Measurements from ENCODE around the gene LACTBL1. TPM values are rescaled to one million over a fixed set of nuclear protein-coding genes. Genes with fewer than 3 reads are reported as not detected.

The LACTBL1 gene
- total RNA-seq, 5 donors from 2014 or later (not counting 1 experiment from before 2014, with no cell fraction given), result not detected

DNA sequence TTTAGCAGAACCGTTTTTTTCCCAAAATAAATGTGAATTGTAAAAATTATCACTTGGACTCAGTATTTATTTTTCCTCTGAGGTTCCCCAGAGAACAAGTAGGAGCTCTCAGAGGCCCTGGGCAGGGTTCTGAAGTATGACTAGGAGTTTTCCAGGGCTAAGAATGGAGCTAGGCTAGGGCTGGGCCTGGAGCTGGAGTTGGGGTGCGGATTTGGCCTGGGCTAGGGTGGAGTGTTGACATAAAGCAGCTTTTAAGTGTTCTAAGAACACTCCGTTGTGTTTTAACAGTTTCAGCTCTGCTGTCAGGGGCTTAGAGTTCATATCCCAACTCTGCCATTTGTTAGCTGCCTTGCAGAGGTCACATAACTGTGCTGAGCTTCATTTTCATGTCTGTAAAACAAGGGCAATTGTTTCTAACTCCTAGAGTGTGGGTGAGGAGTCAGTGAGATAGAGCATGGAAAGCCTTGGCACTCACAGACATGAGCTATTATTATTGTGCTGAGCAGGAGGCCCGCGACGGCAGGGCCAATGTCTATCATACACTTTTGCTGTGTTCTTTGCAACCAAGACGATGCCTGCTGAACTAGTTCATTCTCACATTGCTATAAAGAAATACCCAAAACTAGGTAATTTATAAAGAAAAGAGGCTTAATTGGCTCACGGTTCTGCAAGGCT is 51.1 kb downstream of the LACTBL1 start:
- Mint-ChIP-seq H3K36me3 (no peaks in the 10 kb centered on the region), H3K4me3 (no peak overlapping the region), H3K27me3 (peaks cover 17 to 18% of the 10 kb centered on the region in 2 donors), H3K27ac (no peak overlapping the region), H3K9me3 (no peaks in the 10 kb centered on the region), H3K4me1 (no peaks in the 10 kb centered on the region)
- Histone ChIP-seq H3K4me3 (ENCODE audit: control insufficient read depth in 1 of 2, extremely low read depth in 1 of 2, low read length in 1 of 2) (no peak overlapping the region), H3K27ac (ENCODE audit: low read length) (no peak overlapping the region), H3K9me3 (no peaks in the 10 kb centered on the region), H3K27me3 (replicated peaks in 1 of 2; ENCODE audit: control insufficient read depth in 2 of 2, extremely low read depth in 1 of 2, insufficient read depth in 2 of 2, low read length in 1 of 2) (peaks cover 0 to 26% of the 10 kb centered on the region in 2 experiments), H3K4me1 (ENCODE audit: control insufficient read depth in 1 of 2, extremely low read depth in 1 of 2, insufficient read depth in 2 of 2, low read length in 2 of 2) (no peaks in the 10 kb centered on the region), H3K36me3 (ENCODE audit: control insufficient read depth in 2 of 2, extremely low read depth in 1 of 2, insufficient read depth in 1 of 2, low read length in 1 of 2) (no peaks in the 10 kb centered on the region)
- DNase-seq, result no peak
- ChIA-PET CTCF (no interaction called here), POLR2A (no interaction called here)
- 67% methylated on average over 3 of the region's 8 CpGs for WGBS (ENCODE audit: insufficient coverage)
- no peak for ATAC-seq (replicated peaks in 1 of 4)

DNA sequence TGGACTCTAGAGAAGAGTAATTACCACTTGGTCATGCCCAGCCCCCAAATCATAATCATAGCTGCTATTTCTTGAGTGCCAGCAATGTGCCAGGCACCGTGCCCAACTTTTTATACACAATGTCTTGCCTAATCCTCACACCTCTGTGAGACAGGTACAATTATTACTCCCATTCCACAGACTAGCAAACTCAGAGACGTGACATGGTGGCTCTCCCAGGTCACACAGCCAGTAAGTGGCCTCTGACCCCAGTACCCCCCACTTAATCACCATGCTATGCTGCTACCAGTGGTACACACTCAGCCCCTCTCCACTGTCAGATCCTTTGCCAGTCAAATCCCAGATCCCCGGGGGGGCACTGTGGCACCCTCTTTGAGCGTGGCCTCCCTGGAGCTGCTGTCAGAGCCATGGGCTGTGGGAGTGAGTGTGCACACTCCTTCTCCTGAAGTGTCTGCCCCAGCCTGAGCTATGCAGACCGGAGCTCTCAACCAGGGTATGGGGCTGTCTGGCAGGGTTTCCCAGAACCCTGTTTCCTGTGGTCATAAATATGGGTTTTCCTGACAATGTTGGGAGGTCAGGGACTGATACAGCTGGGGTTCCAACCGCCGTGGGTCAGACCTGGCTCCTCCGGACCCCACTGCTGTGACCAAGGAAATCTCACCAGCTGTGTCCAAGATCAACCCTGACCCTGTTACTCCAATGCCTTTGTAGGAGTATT is 51.8 kb downstream of the LACTBL1 start:
- Histone ChIP-seq H3K27ac (ENCODE audit: low read length) (no peak overlapping the region), H3K4me1 (ENCODE audit: control insufficient read depth in 1 of 2, extremely low read depth in 1 of 2, insufficient read depth in 2 of 2, low read length in 2 of 2) (no peaks in the 10 kb centered on the region), H3K4me3 (ENCODE audit: control insufficient read depth in 1 of 2, extremely low read depth in 1 of 2, low read length in 1 of 2) (no peak overlapping the region), H3K36me3 (ENCODE audit: control insufficient read depth in 2 of 2, extremely low read depth in 1 of 2, insufficient read depth in 1 of 2, low read length in 1 of 2) (no peaks in the 10 kb centered on the region), H3K9me3 (no peaks in the 10 kb centered on the region), H3K27me3 (replicated peaks in 1 of 2; ENCODE audit: control insufficient read depth in 2 of 2, extremely low read depth in 1 of 2, insufficient read depth in 2 of 2, low read length in 1 of 2) (peaks cover 0 to 28% of the 10 kb centered on the region in 2 experiments)
- ChIA-PET CTCF (no interaction called here), POLR2A (no interaction called here)
- H3K4me1 Mint-ChIP-seq, result no peaks in the 10 kb centered on the region
- H3K27me3 Mint-ChIP-seq, result peaks cover 17 to 19% of the 10 kb centered on the region in 2 donors
- H3K36me3 Mint-ChIP-seq, result no peaks in the 10 kb centered on the region
- no peak for ATAC-seq (replicated peaks in 1 of 4)
- 51% methylated on average over 5 of the region's 8 CpGs for WGBS (ENCODE audit: insufficient coverage)
- no peak overlapping the region for H3K27ac Mint-ChIP-seq
- no peak for DNase-seq
- H3K4me3 Mint-ChIP-seq, result no peak overlapping the region
- no peaks in the 10 kb centered on the region for H3K9me3 Mint-ChIP-seq

DNA sequence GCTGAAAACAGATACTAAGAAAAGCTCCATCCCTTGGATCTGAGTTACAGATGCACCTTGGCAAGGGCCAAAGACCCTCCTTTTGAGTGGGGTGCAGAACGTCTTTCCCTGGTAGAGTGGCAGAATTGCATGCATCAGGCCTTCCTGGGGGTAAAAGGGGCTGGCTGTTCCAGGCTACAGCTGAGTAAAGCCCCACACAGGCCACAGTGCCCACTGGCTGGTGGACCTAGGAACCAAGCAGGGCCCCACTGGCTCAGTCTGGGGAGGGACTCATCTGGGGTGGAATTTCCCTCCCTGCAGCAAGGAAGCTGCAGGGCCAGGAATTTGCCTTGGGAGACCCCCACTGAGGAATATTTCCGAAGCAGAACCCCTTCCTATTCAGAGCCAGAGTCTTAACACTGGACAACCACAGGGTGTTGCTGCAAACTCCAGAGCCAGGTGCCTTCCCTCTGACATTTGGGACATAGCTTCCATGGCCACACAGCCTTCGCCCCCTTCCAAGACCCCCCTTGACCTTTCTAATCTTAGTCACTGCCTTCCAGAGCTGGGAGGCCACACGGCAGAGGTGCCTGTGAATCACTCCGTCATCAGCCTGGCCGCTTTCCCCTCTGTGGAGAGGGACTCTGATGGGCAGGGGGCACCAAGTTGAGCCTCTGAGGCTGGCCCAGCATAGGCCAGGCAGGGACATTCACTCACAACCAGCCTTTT is 52.5 kb downstream of the LACTBL1 start:
- Histone ChIP-seq H3K4me3 (ENCODE audit: control insufficient read depth in 1 of 2, extremely low read depth in 1 of 2, low read length in 1 of 2) (no peak overlapping the region), H3K27ac (ENCODE audit: low read length) (no peak overlapping the region), H3K4me1 (ENCODE audit: control insufficient read depth in 1 of 2, extremely low read depth in 1 of 2, insufficient read depth in 2 of 2, low read length in 2 of 2) (no peaks in the 10 kb centered on the region), H3K27me3 (replicated peaks in 1 of 2; ENCODE audit: control insufficient read depth in 2 of 2, extremely low read depth in 1 of 2, insufficient read depth in 2 of 2, low read length in 1 of 2) (peaks cover 0 to 35% of the 10 kb centered on the region in 2 experiments), H3K36me3 (ENCODE audit: control insufficient read depth in 2 of 2, extremely low read depth in 1 of 2, insufficient read depth in 1 of 2, low read length in 1 of 2) (no peaks in the 10 kb centered on the region), H3K9me3 (no peaks in the 10 kb centered on the region)
- H3K9me3 Mint-ChIP-seq, result no peaks in the 10 kb centered on the region
- ChIA-PET POLR2A (no interaction called here), CTCF (no interaction called here)
- DNase-seq (no peak), ATAC-seq (replicated peaks in 1 of 4) (no peak)
- H3K36me3 Mint-ChIP-seq, result no peaks in the 10 kb centered on the region
- H3K4me3 Mint-ChIP-seq, result no peak overlapping the region
- H3K27me3 Mint-ChIP-seq, result peaks cover 16 to 25% of the 10 kb centered on the region in 2 donors
- no peaks in the 10 kb centered on the region for H3K4me1 Mint-ChIP-seq
- H3K27ac Mint-ChIP-seq, result no peak overlapping the region
- 78% methylated on average over 4 of the region's 6 CpGs for WGBS (ENCODE audit: insufficient coverage)

- Histone ChIP-seq H3K9me3 (no peaks in the 10 kb centered on the region), H3K36me3 (ENCODE audit: control insufficient read depth in 2 of 2, extremely low read depth in 1 of 2, insufficient read depth in 1 of 2, low read length in 1 of 2) (no peaks in the 10 kb centered on the region), H3K4me1 (ENCODE audit: control insufficient read depth in 1 of 2, extremely low read depth in 1 of 2, insufficient read depth in 2 of 2, low read length in 2 of 2) (no peaks in the 10 kb centered on the region), H3K27ac (ENCODE audit: low read length) (no peak overlapping the region), H3K4me3 (ENCODE audit: control insufficient read depth in 1 of 2, extremely low read depth in 1 of 2, low read length in 1 of 2) (no peak overlapping the region), H3K27me3 (replicated peaks in 1 of 2; ENCODE audit: control insufficient read depth in 2 of 2, extremely low read depth in 1 of 2, insufficient read depth in 2 of 2, low read length in 1 of 2) (peaks cover 0 to 31% of the 10 kb centered on the region in 2 experiments)
- no peaks in the 10 kb centered on the region for H3K4me1 Mint-ChIP-seq
- H3K4me3 Mint-ChIP-seq, result no peak overlapping the region
- H3K36me3 Mint-ChIP-seq, result no peaks in the 10 kb centered on the region
- CTCF ChIA-PET, result no interaction called here
- POLR2A ChIA-PET, result no interaction called here
- H3K27me3 Mint-ChIP-seq, result peaks cover 13 to 24% of the 10 kb centered on the region in 2 donors
- 63% methylated on average over 2 of the region's 8 CpGs for WGBS (ENCODE audit: insufficient coverage)
- H3K9me3 Mint-ChIP-seq, result no peaks in the 10 kb centered on the region
- no peak for DNase-seq
- no peak for ATAC-seq (replicated peaks in 1 of 4)
- no peak overlapping the region for H3K27ac Mint-ChIP-seq
Observed at GRCh38 chr1:22919341-22920025, 53.2 kb downstream of the LACTBL1 start.

GRCh38 chr1:22918644-22919043 is 54.0 kb downstream of the LACTBL1 start:
- no peaks in the 10 kb centered on the region for H3K9me3 ChIP-seq
- no peaks in the 10 kb centered on the region for H3K36me3 ChIP-seq (ENCODE audit: control insufficient read depth in 2 of 2, extremely low read depth in 1 of 2, insufficient read depth in 1 of 2, low read length in 1 of 2)
- no peak overlapping the region for H3K4me3 Mint-ChIP-seq
- no peak overlapping the region for H3K4me3 ChIP-seq (ENCODE audit: control insufficient read depth in 1 of 2, extremely low read depth in 1 of 2, low read length in 1 of 2)
- peaks cover 0 to 26% of the 10 kb centered on the region in 2 experiments for H3K27me3 ChIP-seq (replicated peaks in 1 of 2; ENCODE audit: control insufficient read depth in 2 of 2, extremely low read depth in 1 of 2, insufficient read depth in 2 of 2, low read length in 1 of 2)
- ChIA-PET CTCF (no interaction called here), POLR2A (no interaction called here)
- H3K9me3 Mint-ChIP-seq, result no peaks in the 10 kb centered on the region
- ATAC-seq (replicated peaks in 1 of 4) (no peak), DNase-seq (no peak)
- no peaks in the 10 kb centered on the region for H3K4me1 Mint-ChIP-seq
- no peaks in the 10 kb centered on the region for H3K36me3 Mint-ChIP-seq
- H3K27ac ChIP-seq (ENCODE audit: low read length), result no peak overlapping the region
- WGBS (ENCODE audit: insufficient coverage), result 100% methylated on average over 1 of the region's 4 CpGs
- H3K27ac Mint-ChIP-seq, result no peak overlapping the region
- no peaks in the 10 kb centered on the region for H3K4me1 ChIP-seq (ENCODE audit: control insufficient read depth in 1 of 2, extremely low read depth in 1 of 2, insufficient read depth in 2 of 2, low read length in 2 of 2)
- peaks cover 13 to 21% of the 10 kb centered on the region in 2 donors for H3K27me3 Mint-ChIP-seq

GRCh38 chr1:22917989-22918388 is 54.7 kb downstream of the LACTBL1 start:
- H3K9me3 ChIP-seq, result no peaks in the 10 kb centered on the region
- no peak overlapping the region for H3K4me3 ChIP-seq (ENCODE audit: control insufficient read depth in 1 of 2, extremely low read depth in 1 of 2, low read length in 1 of 2)
- Mint-ChIP-seq H3K27me3 (peaks cover 10 to 18% of the 10 kb centered on the region in 2 donors), H3K27ac (no peak overlapping the region), H3K4me1 (no peaks in the 10 kb centered on the region), H3K36me3 (no peaks in the 10 kb centered on the region), H3K9me3 (no peaks in the 10 kb centered on the region), H3K4me3 (no peak overlapping the region)
- 85% methylated on average over 5 of the region's 5 CpGs for WGBS (ENCODE audit: insufficient coverage)
- H3K4me1 ChIP-seq (ENCODE audit: control insufficient read depth in 1 of 2, extremely low read depth in 1 of 2, insufficient read depth in 2 of 2, low read length in 2 of 2), result no peaks in the 10 kb centered on the region
- ATAC-seq (replicated peaks in 1 of 4) (no peak), DNase-seq (no peak)
- H3K27ac ChIP-seq (ENCODE audit: low read length), result no peak overlapping the region
- H3K27me3 ChIP-seq (replicated peaks in 1 of 2; ENCODE audit: control insufficient read depth in 2 of 2, extremely low read depth in 1 of 2, insufficient read depth in 2 of 2, low read length in 1 of 2), result peaks cover 0 to 24% of the 10 kb centered on the region in 2 experiments
- POLR2A ChIA-PET, result no interaction called here
- CTCF ChIA-PET, result no interaction called here
- H3K36me3 ChIP-seq (ENCODE audit: control insufficient read depth in 2 of 2, extremely low read depth in 1 of 2, insufficient read depth in 1 of 2, low read length in 1 of 2), result no peaks in the 10 kb centered on the region

Measured in T-cell (primary cell).